Fibroblast of pulmonary artery (primary cell): Measurements from ENCODE around the gene SHB.
A peak's percentile ranks its signal among the peaks of the same experiment; 100 is the strongest.

Source experiments
- DNase-seq: peaks from one replicate; pipeline ENCODE4 v3.0.0-alpha.2; 2010; ENCODE audit warnings: low read depth
- H3K4me3 ChIP-seq: replicated peaks from 2 replicates; pipeline ENCODE4 v1.5.1; 2011; ENCODE audit warnings: low read depth, mild to moderate bottlenecking, control low read depth, low read length, moderate library complexity
- CTCF ChIP-seq: IDR thresholded peaks from 2 replicates; pipeline ENCODE4 v1.5.1; 2011; ENCODE audit warnings: mild to moderate bottlenecking, control low read depth, low read length, inconsistent platforms; ENCODE audit errors: missing control alignments

The SHB gene

DNA sequence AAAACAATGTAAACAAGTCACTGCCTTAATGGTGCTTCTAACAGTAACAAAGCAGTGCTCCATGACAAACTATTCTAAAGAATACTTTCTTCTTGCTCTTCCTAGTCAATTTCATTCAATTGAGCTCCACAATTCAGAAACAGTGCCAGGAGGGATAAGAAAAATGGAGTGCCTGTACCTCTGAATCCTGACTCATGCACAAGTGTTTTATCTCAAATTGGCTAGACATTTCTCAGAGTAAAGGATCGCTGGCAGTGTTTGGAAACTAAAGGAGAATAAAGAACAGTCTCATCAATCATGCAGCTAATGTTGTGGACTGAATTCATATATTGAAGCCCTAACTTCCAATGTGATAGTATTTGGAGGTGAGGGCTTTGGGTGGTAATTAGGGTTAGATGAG lies 192.7 kb downstream of the SHB start:
- peak; percentile 47 for DNase-seq
- no peak for TF ChIP-seq CTCF
- H3K4me3 ChIP-seq = no peak overlapping the region

DNA sequence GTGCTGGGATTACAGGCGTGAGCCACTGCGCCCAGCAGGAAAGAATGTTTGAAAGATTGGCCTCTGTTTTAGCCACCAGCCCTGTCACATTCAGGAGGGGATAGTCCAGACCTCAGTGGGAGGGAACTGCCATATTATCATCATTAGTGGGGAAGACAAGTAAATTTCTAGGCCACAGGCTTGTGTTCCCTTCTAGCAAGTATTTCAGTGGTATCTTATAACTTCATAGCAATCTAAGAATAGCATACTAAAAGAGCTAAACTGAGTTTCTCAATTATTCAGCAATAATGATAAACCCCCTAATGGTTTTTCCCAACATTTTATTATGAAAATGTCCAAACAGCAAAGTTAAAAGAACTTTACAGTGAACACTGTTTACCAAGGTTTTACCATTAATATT lies 195.1 kb downstream of the SHB start:
- no peak for TF ChIP-seq CTCF
- H3K4me3 ChIP-seq = no peak overlapping the region
- no peak for DNase-seq

GRCh38 chr9:37870799-37871176 lies 198.2 kb downstream of the SHB start:
- H3K4me3 ChIP-seq = no peak overlapping the region
- DNase-seq = no peak
- TF ChIP-seq CTCF = no peak

- TF ChIP-seq CTCF = no peak
- H3K4me3 ChIP-seq = no peak overlapping the region
- DNase-seq = no peak
Measured at GRCh38 chr9:37870081-37870798, 198.8 kb downstream of the SHB start.
